ENCODE measurements around the gene ZNF416. TPM values are rescaled to one million over a fixed set of nuclear protein-coding genes. Genes with fewer than 3 reads are reported as not detected.

ZNF416 gene
- polyA plus RNA-seq, 1 of the 3 experiments (the other 2 are of a cell fraction): 2.0 TPM

DNA sequence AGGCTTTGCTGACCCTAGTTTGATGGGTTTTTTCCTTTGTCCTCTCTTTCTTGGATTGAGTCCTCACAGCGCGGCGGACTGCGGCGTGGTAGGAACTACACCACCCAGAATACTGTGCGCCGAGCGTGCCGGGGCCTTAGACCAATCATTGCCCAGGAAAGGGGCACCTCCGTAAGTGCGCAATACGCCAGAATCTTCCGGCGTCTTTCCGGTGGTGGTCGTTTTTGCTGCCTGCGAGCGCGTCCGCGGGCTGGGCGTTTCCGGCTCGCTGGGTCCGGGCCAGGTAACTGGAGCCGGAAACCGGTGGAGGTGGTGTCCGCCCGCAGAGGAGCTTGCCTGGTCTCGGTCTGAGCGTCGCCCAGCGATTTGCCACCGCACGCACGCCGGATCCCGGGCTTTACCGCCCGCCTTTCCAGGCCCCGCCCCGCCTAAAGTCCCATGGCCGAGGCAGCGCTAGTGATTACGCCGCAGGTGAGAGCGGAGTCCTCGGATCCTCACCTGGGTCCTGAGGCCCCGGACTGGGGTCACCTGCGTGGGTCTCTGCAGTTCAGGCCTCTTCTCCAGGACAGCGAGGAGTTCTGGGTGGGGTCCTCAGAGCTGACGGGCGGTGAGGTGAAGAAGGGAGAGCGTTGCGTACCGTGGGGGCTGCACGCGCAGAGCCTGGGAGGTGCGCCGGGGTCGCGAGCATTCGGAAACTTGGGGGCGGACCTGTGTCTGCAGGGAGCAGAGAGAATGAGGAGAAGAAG lies 51.4 kb downstream of the ZNF416 start, which contains the start of gene ZNF549 (continued):
- TF ChIP-seq USF2 (IDR thresholded peaks at IDR 0.05; ENCODE audit: borderline replicate concordance, low read depth, low read length) (no peak), RAD21 (IDR thresholded peaks at IDR 0.05; ENCODE audit: low read length) (no peak), JUND (IDR thresholded peaks at IDR 0.05) (no peak), POLR2AphosphoS5 (IDR thresholded peaks at IDR 0.05; ENCODE audit: low read depth, low read length) (no peak), MEF2A (IDR thresholded peaks at IDR 0.05; ENCODE audit: borderline replicate concordance, low read depth) (no peak), NFIC (IDR thresholded peaks at IDR 0.05; ENCODE audit: borderline replicate concordance) (peak; percentile 53; the same call in 1 of the 2 replicates), GATA2 (CRISPR knock-in tag; IDR thresholded peaks at IDR 0.05) (no peak), SMC3 (IDR thresholded peaks at IDR 0.05; ENCODE audit: low read depth, low read length) (0 out of 2 replicates have a peak, but pooled peaks have one; percentile 4), TCF12 (IDR thresholded peaks at IDR 0.05) (no peak), ELF1 (IDR thresholded peaks at IDR 0.05) (peak; percentile 79), YY1 (IDR thresholded peaks at IDR 0.05; ENCODE audit: low read depth) (peak; percentile 66; the same call in 1 of the 2 replicates), EP300 (IDR thresholded peaks at IDR 0.05; ENCODE audit: borderline replicate concordance in 1 of 2, low read depth in 1 of 2, low read length in 1 of 2) (no peak), GABPA (IDR thresholded peaks at IDR 0.05; ENCODE audit: low read depth) (peak; percentile 89), RFX5 (IDR thresholded peaks at IDR 0.05; ENCODE audit: low read length) (no peak), MAX (IDR thresholded peaks at IDR 0.05; ENCODE audit: low read depth) (peak; percentile 88), TAF1 (IDR thresholded peaks at IDR 0.05; ENCODE audit: borderline replicate concordance, low read depth, low read length) (peak; percentile 73), CTCF (IDR thresholded peaks at IDR 0.05) (no peak), SIN3A (IDR thresholded peaks at IDR 0.05; ENCODE audit: borderline replicate concordance, low read depth, low read length) (0 out of 2 replicates have a peak, but pooled peaks have one; percentile 38)
- TF ChIP-seq, protein P1, sequence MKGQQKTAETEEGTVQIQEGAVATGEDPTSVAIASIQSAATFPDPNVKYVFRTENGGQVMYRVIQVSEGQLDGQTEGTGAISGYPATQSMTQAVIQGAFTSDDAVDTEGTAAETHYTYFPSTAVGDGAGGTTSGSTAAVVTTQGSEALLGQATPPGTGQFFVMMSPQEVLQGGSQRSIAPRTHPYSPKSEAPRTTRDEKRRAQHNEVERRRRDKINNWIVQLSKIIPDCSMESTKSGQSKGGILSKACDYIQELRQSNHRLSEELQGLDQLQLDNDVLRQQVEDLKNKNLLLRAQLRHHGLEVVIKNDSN (IDR thresholded peaks at IDR 0.05; ENCODE audit: borderline replicate concordance, low read depth): no peak

Other genes starting within 250 kb of the ZNF416 start
- 2.5 and 3.7 TPM in 2 replicates for gene ZNF304, start 227.6 kb downstream of the ZNF416 start, polyA plus RNA-seq (2012; rRNA removed)
- 21.0 and 22.2 TPM in 2 replicates for gene TRAPPC2B, start 215.4 kb downstream of the ZNF416 start, polyA plus RNA-seq (2012; rRNA removed)
- 1.5 and 1.7 TPM in 2 replicates for gene ZNF547, start 215.4 kb downstream of the ZNF416 start, polyA plus RNA-seq (2012; rRNA removed)
- gene ZNF548, start 189.1 kb downstream of the ZNF416 start, polyA plus RNA-seq (2012; rRNA removed): 6.8 and 7.7 TPM in 2 replicates
- gene ZNF17, start 167.8 kb downstream of the ZNF416 start, polyA plus RNA-seq (2012; rRNA removed): 3.9 and 5.0 TPM in 2 replicates
- 12.6 and 14.9 TPM in 2 replicates for gene ZNF749, start 143.6 kb downstream of the ZNF416 start, polyA plus RNA-seq (2012; rRNA removed)
- gene VN1R1, start 121.8 kb downstream of the ZNF416 start, polyA plus RNA-seq (2012; rRNA removed): 0.03 and 0.06 TPM in 2 replicates
- 0.99 and 1.2 TPM in 2 replicates for gene ZNF772, start 101.3 kb downstream of the ZNF416 start, polyA plus RNA-seq (2012; rRNA removed)
- gene ZNF419, start 91.2 kb downstream of the ZNF416 start, polyA plus RNA-seq (2012; rRNA removed): 7.8 and 10.4 TPM in 2 replicates
- gene ZNF773, start 79.0 kb downstream of the ZNF416 start, polyA plus RNA-seq (2012; rRNA removed): 6.6 and 9.0 TPM in 2 replicates
- 2.4 and 3.3 TPM in 2 replicates for gene ZNF549, start 51.6 kb downstream of the ZNF416 start, polyA plus RNA-seq (2012; rRNA removed)
- gene ZNF550, start 19.0 kb downstream of the ZNF416 start, polyA plus RNA-seq (2012; rRNA removed): 5.7 and 7.1 TPM in 2 replicates
- gene ZIK1, start 5.2 kb upstream of the ZNF416 start, polyA plus RNA-seq (2012; rRNA removed): 2.1 and 2.4 TPM in 2 replicates
- 4.4 and 4.6 TPM in 2 replicates for gene ZNF530, start 21.0 kb upstream of the ZNF416 start, polyA plus RNA-seq (2012; rRNA removed)
- gene ZNF134, start 35.3 kb upstream of the ZNF416 start, polyA plus RNA-seq (2012; rRNA removed): 9.6 and 9.8 TPM in 2 replicates
- 8.6 and 10.7 TPM in 2 replicates for gene ZNF211, start 54.3 kb upstream of the ZNF416 start, polyA plus RNA-seq (2012; rRNA removed)
- not detected in 2 replicates for gene ZSCAN4, start 90.0 kb upstream of the ZNF416 start, polyA plus RNA-seq (2012; rRNA removed)
- gene ZNF551, start 103.1 kb upstream of the ZNF416 start, polyA plus RNA-seq (2012; rRNA removed): 4.9 and 5.9 TPM in 2 replicates
- gene ZNF154, start 130.3 kb upstream of the ZNF416 start, polyA plus RNA-seq (2012; rRNA removed): not detected in 2 replicates
- not detected in 2 replicates for gene ZNF671, start 148.7 kb upstream of the ZNF416 start, polyA plus RNA-seq (2012; rRNA removed)
- gene ZNF776, start 167.9 kb upstream of the ZNF416 start, polyA plus RNA-seq (2012; rRNA removed): 7.5 and 10.0 TPM in 2 replicates
- gene ZNF586, start 190.8 kb upstream of the ZNF416 start, polyA plus RNA-seq (2012; rRNA removed): 3.5 and 3.7 TPM in 2 replicates
- 3.2 and 4.4 TPM in 2 replicates for gene ZNF552, start 236.0 kb upstream of the ZNF416 start, polyA plus RNA-seq (2012; rRNA removed)

Measured in SK-N-SH (cell line).